HepG2 (cell line): ENCODE data around the gene PANK2. TPM values are rescaled to one million over a fixed set of nuclear protein-coding genes. Genes with fewer than 3 reads are reported as not detected.

ENCODE experiments used
- DNMT3B ChIP-seq: conservative IDR thresholded peaks from 2 replicates; pipeline ENCODE4 v1.6.1; 2016; ENCODE audit warnings: missing biosample characterization, control low read depth
- FOXO1 ChIP-seq: sonication (generic); formaldehyde crosslinking; IDR thresholded peaks from 2 replicates; pipeline ENCODE4 v1.4.0; 2020; ENCODE audit warnings: missing genetic modification reagents
- HES4 ChIP-seq: sonication (generic); formaldehyde crosslinking; IDR thresholded peaks from 2 replicates; pipeline ENCODE4 v1.9.0; 2021; ENCODE audit warnings: mild to moderate bottlenecking, missing genetic modification reagents, borderline replicate concordance
- MTA3 ChIP-seq: sonication (generic); formaldehyde crosslinking; IDR thresholded peaks from 2 replicates; pipeline ENCODE4 v1.4.0; 2020; ENCODE audit warnings: missing genetic modification reagents
- NFYB ChIP-seq: sonication (generic); formaldehyde crosslinking; IDR thresholded peaks from 2 replicates; pipeline ENCODE4 v1.4.0; 2020; ENCODE audit warnings: missing genetic modification reagents
- RELA ChIP-seq: sonication (generic); formaldehyde crosslinking; IDR thresholded peaks from 2 replicates; pipeline ENCODE4 v1.4.0; 2020; ENCODE audit warnings: missing genetic modification reagents
- SSRP1 ChIP-seq: IDR thresholded peaks from 2 replicates; pipeline ENCODE4 v1.6.1; 2016; ENCODE audit warnings: control low read depth
- TBL1XR1 ChIP-seq: fragments of 150-350 bp; IDR thresholded peaks from 2 replicates; pipeline ENCODE4 v1.6.1; 2014; ENCODE audit warnings: borderline replicate concordance, low read length; ENCODE audit not compliant: partially characterized antibody
- ZMYM4 ChIP-seq: sonication (generic); formaldehyde crosslinking; IDR thresholded peaks from 2 replicates; pipeline ENCODE4 v1.8.1; 2023; ENCODE audit warnings: mild to moderate bottlenecking, missing genetic modification reagents
- ZNF121 ChIP-seq: sonication (generic); formaldehyde crosslinking; IDR thresholded peaks from 2 replicates; pipeline ENCODE4 v1.5.0; 2020; ENCODE audit warnings: mild to moderate bottlenecking, missing genetic modification reagents
- ZNF589 ChIP-seq: sonication (generic); formaldehyde crosslinking; conservative IDR thresholded peaks from 2 replicates; pipeline ENCODE4 v1.8.0; 2022; ENCODE audit warnings: mild to moderate bottlenecking, moderate library complexity, missing genetic modification reagents
- ZNF660 ChIP-seq: sonication (generic); formaldehyde crosslinking; IDR thresholded peaks from 2 replicates; pipeline ENCODE4 v1.5.1; 2020; ENCODE audit warnings: mild to moderate bottlenecking, low read depth, missing genetic modification reagents, borderline replicate concordance
- ZNF670 ChIP-seq: sonication (generic); formaldehyde crosslinking; IDR thresholded peaks from 2 replicates; pipeline ENCODE4 v1.8.0; 2022; ENCODE audit warnings: mild to moderate bottlenecking, missing genetic modification reagents, borderline replicate concordance
- ZNF850 ChIP-seq: sonication (generic); formaldehyde crosslinking; conservative IDR thresholded peaks from 2 replicates; pipeline ENCODE4 v1.9.0; 2021; ENCODE audit warnings: mild to moderate bottlenecking, missing genetic modification reagents
- ZSCAN21 ChIP-seq: sonication (generic); formaldehyde crosslinking; IDR thresholded peaks from 2 replicates; pipeline ENCODE4 v1.8.0; 2022; ENCODE audit warnings: mild to moderate bottlenecking, missing genetic modification reagents, moderate library complexity, borderline replicate concordance
- polyA plus RNA-seq, 8 experiments: library from polyadenylated mRNA; depleted of rRNA in 3 of 8; stranded (reverse) in 7 of 8; unstranded in 1 of 8; fragments of >200 nt; fragmentation: Illumina TruSeq in 4 of 8; extraction: Trizol in 4 of 8; gene quantifications; 2 replicates each; pipeline versions ENCODE4 v1.2.1 to v1.2.3, GENCODE V29; 2011 to 2016; ENCODE audit warnings: low read depth in 4 of 8, missing spikeins in 1 of 8, mixed read lengths in 1 of 8; ENCODE audit not compliant: insufficient read depth in 1 of 8
- total RNA-seq, 5 experiments: library from RNA; depleted of rRNA; stranded (reverse); fragments of >200 nt; fragmentation: Illumina TruSeq; extraction: Trizol; gene quantifications; 2 replicates each; pipeline ENCODE4 v1.2.3, GENCODE V29; 2016; ENCODE audit warnings: low read depth in 1 of 5
- TF ChIP-seq, protein P1 (sequence below): sonication (generic); formaldehyde crosslinking; IDR thresholded peaks from 2 replicates; pipeline ENCODE4 v1.5.0; 2020; ENCODE audit warnings: missing genetic modification reagents, mild to moderate bottlenecking, borderline replicate concordance
- TF ChIP-seq, protein P2 (sequence below): sonication (generic); formaldehyde crosslinking; IDR thresholded peaks from 2 replicates; pipeline ENCODE4 v1.4.0; 2020; ENCODE audit warnings: missing genetic modification reagents
- TF ChIP-seq, protein P3 (sequence below): sonication (generic); formaldehyde crosslinking; IDR thresholded peaks from 2 replicates; pipeline ENCODE4 v1.9.0; 2021; ENCODE audit warnings: missing genetic modification reagents, mild to moderate bottlenecking, borderline replicate concordance
- TF ChIP-seq, protein P4 (sequence below): fragments of 450-650 bp; IDR thresholded peaks from 2 replicates; pipeline ENCODE4 v1.6.1; 2017
- TF ChIP-seq, protein P5 (sequence below): sonication (generic); formaldehyde crosslinking; IDR thresholded peaks from 2 replicates; pipeline ENCODE4 v1.8.1; 2023; ENCODE audit warnings: missing genetic modification reagents, mild to moderate bottlenecking, borderline replicate concordance
- TF ChIP-seq, protein P6 (sequence below): IDR thresholded peaks from 2 replicates; pipeline ENCODE4 v1.6.1; 2016; ENCODE audit warnings: low read depth
- TF ChIP-seq, protein P7 (sequence below): sonication (generic); formaldehyde crosslinking; IDR thresholded peaks from 2 replicates; pipeline ENCODE4 v1.4.0; 2020; ENCODE audit warnings: missing genetic modification reagents; ENCODE audit errors: not compliant biosample characterization

Gene PANK2
- total and polyA plus RNA-seq, 2 of the 13 experiments (the other 11 are each of a cell fraction or from before 2014, with no cell fraction given): 39.2 to 123 TPM

DNA sequence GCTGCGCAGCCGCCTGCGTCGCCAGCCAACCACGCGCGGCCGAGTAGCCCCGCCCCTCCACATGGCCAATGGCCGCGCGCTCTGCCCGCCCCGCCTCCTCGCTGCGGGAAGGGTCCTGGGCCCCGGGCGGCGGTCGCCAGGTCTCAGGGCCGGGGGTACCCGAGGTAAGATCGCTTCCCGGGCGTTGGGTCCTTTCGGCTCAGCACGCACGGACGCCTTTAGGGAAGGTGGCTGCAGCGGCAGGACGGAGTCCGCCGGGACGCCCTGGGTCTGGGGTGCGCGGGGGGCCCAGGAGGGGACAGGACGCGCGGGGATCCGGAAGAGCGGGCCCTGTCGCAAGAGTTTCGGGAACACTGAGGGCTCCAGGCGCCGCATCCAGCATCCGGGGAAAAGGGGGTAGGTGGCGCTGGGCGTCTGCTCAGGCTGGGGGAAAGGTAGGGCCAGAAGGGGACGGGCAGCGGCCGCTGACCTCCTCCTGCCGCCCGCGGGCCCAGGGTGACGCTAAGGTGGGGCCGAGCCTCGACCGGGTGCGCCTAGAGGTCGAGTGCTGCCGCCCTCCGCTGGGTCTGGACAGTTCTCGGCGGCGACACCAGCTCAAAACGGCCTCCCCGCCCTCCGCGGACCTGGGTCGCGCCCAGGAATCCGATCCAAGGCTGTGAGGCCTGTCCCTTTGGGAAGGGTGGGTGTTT lies 42.3 kb upstream of the PANK2 start, which contains the start of gene MAVS (continued):
- TF ChIP-seq, protein P1, sequence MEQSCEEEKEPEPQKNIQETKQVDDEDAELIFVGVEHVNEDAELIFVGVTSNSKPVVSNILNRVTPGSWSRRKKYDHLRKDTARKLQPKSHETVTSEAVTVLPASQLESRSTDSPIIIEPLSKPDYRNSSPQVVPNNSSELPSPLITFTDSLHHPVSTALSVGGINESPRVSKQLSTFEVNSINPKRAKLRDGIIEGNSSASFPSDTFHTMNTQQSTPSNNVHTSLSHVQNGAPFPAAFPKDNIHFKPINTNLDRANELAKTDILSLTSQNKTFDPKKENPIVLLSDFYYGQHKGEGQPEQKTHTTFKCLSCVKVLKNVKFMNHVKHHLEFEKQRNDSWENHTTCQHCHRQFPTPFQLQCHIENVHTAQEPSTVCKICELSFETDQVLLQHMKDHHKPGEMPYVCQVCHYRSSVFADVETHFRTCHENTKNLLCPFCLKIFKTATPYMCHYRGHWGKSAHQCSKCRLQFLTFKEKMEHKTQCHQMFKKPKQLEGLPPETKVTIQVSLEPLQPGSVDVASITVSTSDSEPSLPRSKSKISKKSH (CRISPR knock-in tag): peak; percentile 91; the same call in 1 of the 2 replicates
- TF ChIP-seq FOXO1 (no peak), MTA3 (CRISPR knock-in tag) (peak; percentile 48; the same call in 1 of the 2 replicates), SSRP1 (CRISPR knock-in tag) (no peak), ZSCAN21 (CRISPR knock-in tag) (peak; percentile 85), ZNF670 (CRISPR knock-in tag) (peak; percentile 91; the same call in 1 of the 2 replicates), ZNF121 (CRISPR knock-in tag) (no peak; the same call in 1 of the 2 replicates), RELA (CRISPR knock-in tag) (peak; percentile 22; the same call in 1 of the 2 replicates), ZNF850 (CRISPR knock-in tag) (peak; percentile 90; the same call in 1 of the 2 replicates), ZMYM4 (CRISPR knock-in tag) (peak; percentile 94), ZNF660 (CRISPR knock-in tag) (peak; percentile 10; the same call in 1 of the 2 replicates), TBL1XR1 (peak; percentile 7), NFYB (peak; percentile 89), DNMT3B (CRISPR knock-in tag) (no peak; the same call in 1 of the 2 replicates), ZNF589 (CRISPR knock-in tag) (peak; percentile 97), HES4 (peak; percentile 88)
- TF ChIP-seq, protein P2, sequence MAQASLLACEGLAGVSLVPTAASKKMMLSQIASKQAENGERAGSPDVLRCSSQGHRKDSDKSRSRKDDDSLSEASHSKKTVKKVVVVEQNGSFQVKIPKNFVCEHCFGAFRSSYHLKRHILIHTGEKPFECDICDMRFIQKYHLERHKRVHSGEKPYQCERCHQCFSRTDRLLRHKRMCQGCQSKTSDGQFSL: 0 out of 2 replicates have a peak, but pooled peaks have one; percentile 47
- TF ChIP-seq, protein P3, sequence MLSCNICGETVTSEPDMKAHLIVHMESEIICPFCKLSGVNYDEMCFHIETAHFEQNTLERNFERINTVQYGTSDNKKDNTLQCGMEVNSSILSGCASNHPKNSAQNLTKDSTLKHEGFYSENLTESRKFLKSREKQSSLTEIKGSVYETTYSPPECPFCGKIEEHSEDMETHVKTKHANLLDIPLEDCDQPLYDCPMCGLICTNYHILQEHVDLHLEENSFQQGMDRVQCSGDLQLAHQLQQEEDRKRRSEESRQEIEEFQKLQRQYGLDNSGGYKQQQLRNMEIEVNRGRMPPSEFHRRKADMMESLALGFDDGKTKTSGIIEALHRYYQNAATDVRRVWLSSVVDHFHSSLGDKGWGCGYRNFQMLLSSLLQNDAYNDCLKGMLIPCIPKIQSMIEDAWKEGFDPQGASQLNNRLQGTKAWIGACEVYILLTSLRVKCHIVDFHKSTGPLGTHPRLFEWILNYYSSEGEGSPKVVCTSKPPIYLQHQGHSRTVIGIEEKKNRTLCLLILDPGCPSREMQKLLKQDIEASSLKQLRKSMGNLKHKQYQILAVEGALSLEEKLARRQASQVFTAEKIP (CRISPR knock-in tag): no peak
- TF ChIP-seq, protein P4, sequence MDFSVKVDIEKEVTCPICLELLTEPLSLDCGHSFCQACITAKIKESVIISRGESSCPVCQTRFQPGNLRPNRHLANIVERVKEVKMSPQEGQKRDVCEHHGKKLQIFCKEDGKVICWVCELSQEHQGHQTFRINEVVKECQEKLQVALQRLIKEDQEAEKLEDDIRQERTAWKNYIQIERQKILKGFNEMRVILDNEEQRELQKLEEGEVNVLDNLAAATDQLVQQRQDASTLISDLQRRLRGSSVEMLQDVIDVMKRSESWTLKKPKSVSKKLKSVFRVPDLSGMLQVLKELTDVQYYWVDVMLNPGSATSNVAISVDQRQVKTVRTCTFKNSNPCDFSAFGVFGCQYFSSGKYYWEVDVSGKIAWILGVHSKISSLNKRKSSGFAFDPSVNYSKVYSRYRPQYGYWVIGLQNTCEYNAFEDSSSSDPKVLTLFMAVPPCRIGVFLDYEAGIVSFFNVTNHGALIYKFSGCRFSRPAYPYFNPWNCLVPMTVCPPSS: no peak
- TF ChIP-seq, protein P5, sequence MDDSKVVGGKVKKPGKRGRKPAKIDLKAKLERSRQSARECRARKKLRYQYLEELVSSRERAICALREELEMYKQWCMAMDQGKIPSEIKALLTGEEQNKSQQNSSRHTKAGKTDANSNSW: no peak; the same call in 1 of the 2 replicates
- TF ChIP-seq, protein P6, sequence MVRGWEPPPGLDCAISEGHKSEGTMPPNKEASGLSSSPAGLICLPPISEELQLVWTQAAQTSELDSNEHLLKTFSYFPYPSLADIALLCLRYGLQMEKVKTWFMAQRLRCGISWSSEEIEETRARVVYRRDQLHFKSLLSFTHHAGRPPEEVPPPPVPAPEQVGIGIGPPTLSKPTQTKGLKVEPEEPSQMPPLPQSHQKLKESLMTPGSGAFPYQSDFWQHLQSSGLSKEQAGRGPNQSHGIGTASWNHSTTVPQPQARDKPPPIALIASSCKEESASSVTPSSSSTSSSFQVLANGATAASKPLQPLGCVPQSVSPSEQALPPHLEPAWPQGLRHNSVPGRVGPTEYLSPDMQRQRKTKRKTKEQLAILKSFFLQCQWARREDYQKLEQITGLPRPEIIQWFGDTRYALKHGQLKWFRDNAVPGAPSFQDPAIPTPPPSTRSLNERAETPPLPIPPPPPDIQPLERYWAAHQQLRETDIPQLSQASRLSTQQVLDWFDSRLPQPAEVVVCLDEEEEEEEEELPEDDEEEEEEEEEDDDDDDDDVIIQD (CRISPR knock-in tag): peak; percentile 44
- TF ChIP-seq, protein P7, sequence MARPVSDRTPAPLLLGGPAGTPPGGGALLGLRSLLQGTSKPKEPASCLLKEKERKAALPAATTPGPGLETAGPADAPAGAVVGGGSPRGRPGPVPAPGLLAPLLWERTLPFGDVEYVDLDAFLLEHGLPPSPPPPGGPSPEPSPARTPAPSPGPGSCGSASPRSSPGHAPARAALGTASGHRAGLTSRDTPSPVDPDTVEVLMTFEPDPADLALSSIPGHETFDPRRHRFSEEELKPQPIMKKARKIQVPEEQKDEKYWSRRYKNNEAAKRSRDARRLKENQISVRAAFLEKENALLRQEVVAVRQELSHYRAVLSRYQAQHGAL (CRISPR knock-in tag): peak; percentile 71
